ENCODE measurements around the gene ALOXE3.
"Not testable (repeated sequence)": the region's sequence is repeated elsewhere in the genome, so short reads cannot be mapped to it uniquely, and the experiment has no call there.

ALOXE3 gene

GRCh38 chr17:8121407-8121680, 3.0 kb upstream of the ALOXE3 start:
- DNase-seq: no peak

GRCh38 chr17:8120520-8121406, 2.4 kb upstream of the ALOXE3 start:
- DNase-seq: peak; percentile 84

GRCh38 chr17:8119581-8120519, 1.5 kb upstream of the ALOXE3 start:
- DNase-seq: peak; percentile 88

GRCh38 chr17:8118769-8119580, 661 bp upstream of the ALOXE3 start:
- peak; percentile 88 for DNase-seq

GRCh38 chr17:8117367-8117979, 841 bp downstream of the ALOXE3 start:
- DNase-seq: no peak

GRCh38 chr17:8116776-8117175, 1.5 kb downstream of the ALOXE3 start:
- no peak for DNase-seq

GRCh38 chr17:8110907-8111306, 7.4 kb downstream of the ALOXE3 start:
- DNase-seq: no peak

- no peak for DNase-seq
These were observed 7.9 kb downstream of the ALOXE3 start for GRCh38 chr17:8110456-8110804.

GRCh38 chr17:8109661-8110455, 8.5 kb downstream of the ALOXE3 start:
- peak; percentile 81 for DNase-seq

- no peak for DNase-seq
These were observed 9.2 kb downstream of the ALOXE3 start for GRCh38 chr17:8108972-8109660.

GRCh38 chr17:8106980-8107379, 11.3 kb downstream of the ALOXE3 start:
- not testable (repeated sequence) for DNase-seq

- DNase-seq: no peak
These were observed 12.3 kb downstream of the ALOXE3 start for GRCh38 chr17:8105957-8106398.

GRCh38 chr17:8104911-8105310, 13.4 kb downstream of the ALOXE3 start:
- DNase-seq: no peak

- no peak for DNase-seq
These were observed 14.8 kb downstream of the ALOXE3 start for GRCh38 chr17:8103549-8103948.

- no peak for DNase-seq
These were observed 16.6 kb downstream of the ALOXE3 start for GRCh38 chr17:8101721-8102120.

GRCh38 chr17:8100763-8101162, 17.6 kb downstream of the ALOXE3 start:
- no peak for DNase-seq

- DNase-seq: no peak
These were observed 18.2 kb downstream of the ALOXE3 start for GRCh38 chr17:8100111-8100510.

GRCh38 chr17:8096541-8096940, 21.8 kb downstream of the ALOXE3 start:
- no peak for DNase-seq

- no peak for DNase-seq
These were observed 23.0 kb downstream of the ALOXE3 start for GRCh38 chr17:8095361-8095760.

GRCh38 chr17:8091033-8091687, 27.2 kb downstream of the ALOXE3 start:
- no peak for DNase-seq

- no peak for DNase-seq
These were observed 28.6 kb downstream of the ALOXE3 start for GRCh38 chr17:8089728-8090127.
